Astrocyte of the hippocampus (primary cell): Measurements from ENCODE around the gene UGCG.
"Not testable (repeated sequence)": the region's sequence is repeated elsewhere in the genome, so short reads cannot be mapped to it uniquely, and the experiment has no call there.

Experiments
- DNase-seq: peaks from one replicate; pipeline ENCODE4 v3.0.0; 2011; ENCODE audit warnings: low read depth, low spot score

Gene UGCG

GRCh38 chr9:111952559-111952958, 55.9 kb downstream of the UGCG start:
- peak; percentile 69 for DNase-seq

GRCh38 chr9:111953444-111953843, 56.8 kb downstream of the UGCG start:
- DNase-seq: no peak

- DNase-seq: no peak
Observed at GRCh38 chr9:111955048-111955447, 58.4 kb downstream of the UGCG start.

GRCh38 chr9:111957856-111958631, 61.4 kb downstream of the UGCG start:
- peak; percentile 89 for DNase-seq

GRCh38 chr9:111959468-111960359, 63.1 kb downstream of the UGCG start:
- peak; percentile 77 for DNase-seq

- not testable (repeated sequence) for DNase-seq
Observed at GRCh38 chr9:111960485-111960884, 63.9 kb downstream of the UGCG start.

- DNase-seq: no peak
Observed at GRCh38 chr9:111961009-111961408, 64.4 kb downstream of the UGCG start.

- DNase-seq: peak; percentile 90
Observed at GRCh38 chr9:111961575-111961974, 65.0 kb downstream of the UGCG start.

GRCh38 chr9:111962021-111962420, 65.4 kb downstream of the UGCG start:
- DNase-seq: no peak

GRCh38 chr9:111963995-111964394, 67.4 kb downstream of the UGCG start:
- DNase-seq: no peak

- peak; percentile 94 for DNase-seq
Observed at GRCh38 chr9:111965566-111966019, 69.0 kb downstream of the UGCG start.

GRCh38 chr9:111966124-111966723, 69.6 kb downstream of the UGCG start:
- DNase-seq: no peak

- DNase-seq: no peak
Observed at GRCh38 chr9:111966861-111967291, 70.3 kb downstream of the UGCG start.

- no peak for DNase-seq
Observed at GRCh38 chr9:111967621-111968020, 71.0 kb downstream of the UGCG start.

- DNase-seq: no peak
Observed at GRCh38 chr9:111969061-111969460, 72.4 kb downstream of the UGCG start.

GRCh38 chr9:111969622-111970021, 73.0 kb downstream of the UGCG start:
- DNase-seq: no peak

- DNase-seq: no peak
Observed at GRCh38 chr9:111970827-111971226, 74.2 kb downstream of the UGCG start.

GRCh38 chr9:111974092-111974681, 77.6 kb downstream of the UGCG start:
- DNase-seq: peak; percentile 67

- DNase-seq: no peak
Observed at GRCh38 chr9:111975709-111976108, 79.1 kb downstream of the UGCG start.

GRCh38 chr9:111978616-111979015, 82.0 kb downstream of the UGCG start:
- no peak for DNase-seq

GRCh38 chr9:111979561-111979960, 82.9 kb downstream of the UGCG start:
- DNase-seq: no peak

GRCh38 chr9:111980398-111980797, 83.8 kb downstream of the UGCG start:
- no peak for DNase-seq
